ENCODE data around the gene ZNF608.

The ZNF608 gene

GRCh38 chr5:124725622-124726258 is 20.7 kb downstream of the ZNF608 start:
- no peak overlapping the region for H3K4me3 ChIP-seq (ENCODE audit: low read length)
- DNase-seq (ENCODE audit: low read depth) = no peak
- TF ChIP-seq CTCF (conservative IDR thresholded peaks at IDR 0.05; ENCODE audit: low read depth, low read length) = no peak

DNA sequence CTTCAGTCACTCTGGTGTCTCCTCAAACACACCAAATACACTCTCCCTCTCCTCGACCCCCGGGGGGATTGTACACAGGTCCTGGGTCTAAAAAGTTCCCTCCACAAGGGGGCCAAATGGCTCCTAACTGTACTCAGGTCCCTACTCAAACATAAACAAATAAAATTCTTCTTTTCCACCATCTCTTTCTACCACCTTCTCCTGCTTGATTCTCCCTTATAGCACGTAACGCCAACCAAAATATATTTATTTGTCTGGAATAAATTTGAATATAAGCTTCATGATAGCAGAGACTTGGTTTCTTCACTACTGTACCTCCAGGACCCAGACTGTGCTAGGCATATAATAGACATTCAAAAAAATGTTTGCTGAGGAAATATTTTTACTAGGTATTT is 21.4 kb downstream of the ZNF608 start:
- no peak for TF ChIP-seq CTCF (conservative IDR thresholded peaks at IDR 0.05; ENCODE audit: low read depth, low read length)
- DNase-seq (ENCODE audit: low read depth) = no peak
- no peak overlapping the region for H3K4me3 ChIP-seq (ENCODE audit: low read length)

DNA sequence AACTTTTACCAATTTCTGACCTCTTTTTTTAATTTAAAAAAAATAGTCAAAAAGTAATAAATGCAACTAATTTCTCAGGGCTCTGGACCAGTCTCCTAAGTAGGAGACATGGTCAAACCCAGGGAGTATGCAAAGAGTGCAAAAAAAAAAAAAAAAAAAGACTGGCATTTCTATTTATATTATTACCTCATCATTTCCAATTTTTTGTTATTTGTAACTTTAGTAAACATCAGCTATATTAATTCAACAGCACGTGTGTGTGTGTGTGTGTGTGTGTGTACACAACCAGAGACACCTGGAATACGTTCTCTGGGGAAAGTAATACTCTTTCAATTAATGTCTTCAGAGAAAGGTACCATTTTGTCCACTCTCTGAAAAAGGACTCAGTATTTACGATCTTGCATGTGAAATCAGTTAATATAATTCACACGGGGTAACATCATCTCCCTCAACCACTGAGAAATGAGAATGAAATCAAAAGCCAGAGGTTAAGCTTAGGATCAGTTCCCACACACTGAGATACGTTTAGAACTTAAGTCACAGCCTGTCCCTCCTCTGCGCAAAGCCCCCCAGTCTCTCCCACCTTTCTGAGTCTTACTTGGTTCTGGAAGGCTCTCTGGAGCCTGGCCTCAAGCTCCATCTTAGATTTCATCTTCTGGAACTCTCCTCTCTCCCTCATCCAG is 21.9 kb downstream of the ZNF608 start:
- no peak for TF ChIP-seq CTCF (conservative IDR thresholded peaks at IDR 0.05; ENCODE audit: low read depth, low read length)
- DNase-seq (ENCODE audit: low read depth) = no peak
- no peak overlapping the region for H3K4me3 ChIP-seq (ENCODE audit: low read length)

DNA sequence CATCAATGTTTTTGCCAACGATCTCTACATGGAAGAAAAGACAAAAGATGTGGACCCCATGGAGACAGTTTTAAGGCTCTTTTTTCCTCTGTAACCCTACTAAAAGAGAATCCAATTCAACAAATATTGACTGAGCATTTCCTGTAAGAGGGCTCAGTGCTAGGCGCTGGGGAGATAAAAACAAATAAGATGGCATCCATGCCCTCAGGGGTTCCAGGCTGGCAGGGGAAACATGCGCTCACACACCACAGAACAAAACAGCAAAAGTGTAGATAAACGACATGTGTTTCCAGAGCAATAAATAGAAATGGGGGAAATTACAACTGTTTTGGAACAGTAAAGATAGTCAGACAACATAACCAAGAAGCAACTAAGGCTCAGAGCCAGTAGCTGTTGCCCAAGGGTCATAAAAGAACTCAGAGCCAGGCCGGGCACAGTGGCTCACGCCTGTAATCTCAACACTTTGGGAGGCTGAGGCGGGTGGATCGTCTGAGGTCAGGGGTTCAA is 25.2 kb downstream of the ZNF608 start:
- DNase-seq (ENCODE audit: low read depth) = no peak
- no peak overlapping the region for H3K4me3 ChIP-seq (ENCODE audit: low read length)
- no peak for TF ChIP-seq CTCF (conservative IDR thresholded peaks at IDR 0.05; ENCODE audit: low read depth, low read length)

GRCh38 chr5:124720593-124720992 is 25.8 kb downstream of the ZNF608 start:
- TF ChIP-seq CTCF (conservative IDR thresholded peaks at IDR 0.05; ENCODE audit: low read depth, low read length) = no peak

GRCh38 chr5:124719113-124719967 is 27.1 kb downstream of the ZNF608 start:
- H3K4me3 ChIP-seq (ENCODE audit: low read length) = no peak overlapping the region
- TF ChIP-seq CTCF (conservative IDR thresholded peaks at IDR 0.05; ENCODE audit: low read depth, low read length) = no peak
- no peak for DNase-seq (ENCODE audit: low read depth)

More at GRCh38 chr5:124720593-124720992, 25.8 kb downstream of the ZNF608 start:
- no peak for DNase-seq (ENCODE audit: low read depth)
- H3K4me3 ChIP-seq (ENCODE audit: low read length) = no peak overlapping the region

All from retinal pigment epithelial cell (primary cell).